GM20000 (cell line): ENCODE results near the gene F2RL2.
"Not testable (repeated sequence)": the region's sequence is repeated elsewhere in the genome, so short reads cannot be mapped to it uniquely, and the experiment has no call there.

Experiments
- DNase-seq: peaks from one replicate; pipeline ENCODE4 v3.0.0; 2012; ENCODE audit warnings: low spot score
- CTCF ChIP-seq: IDR thresholded peaks from 2 replicates; pipeline ENCODE4 v1.5.1; 2012; ENCODE audit warnings: mild to moderate bottlenecking, control low read depth; ENCODE audit errors: extremely low read depth, missing control alignments

Gene F2RL2

GRCh38 chr5:76610196-76610595, 13.0 kb downstream of the F2RL2 start:
- DNase-seq: no peak
- no peak for TF ChIP-seq CTCF

GRCh38 chr5:76608833-76609232, 14.4 kb downstream of the F2RL2 start:
- no peak for TF ChIP-seq CTCF
- DNase-seq: peak; percentile 32

GRCh38 chr5:76607353-76607871, 15.8 kb downstream of the F2RL2 start:
- TF ChIP-seq CTCF: no peak

GRCh38 chr5:76606701-76607100, 16.5 kb downstream of the F2RL2 start:
- no peak for DNase-seq
- no peak for TF ChIP-seq CTCF

More at GRCh38 chr5:76607353-76607871, 15.8 kb downstream of the F2RL2 start:
- no peak for DNase-seq

- no peak for TF ChIP-seq CTCF
- DNase-seq: no peak
Observed at GRCh38 chr5:76604838-76605237, 18.4 kb downstream of the F2RL2 start.

GRCh38 chr5:76603991-76604390, 19.2 kb downstream of the F2RL2 start:
- DNase-seq: not testable (repeated sequence)

- no peak for TF ChIP-seq CTCF
Observed at GRCh38 chr5:76602094-76602726, 21.0 kb downstream of the F2RL2 start.

GRCh38 chr5:76601470-76601869, 21.7 kb downstream of the F2RL2 start:
- TF ChIP-seq CTCF: peak; percentile 52
- DNase-seq: peak; percentile 49

More at GRCh38 chr5:76602094-76602726, 21.0 kb downstream of the F2RL2 start:
- no peak for DNase-seq
